Measurements from ENCODE around the gene CREB5.

- no peak for TF ChIP-seq MAX (IDR thresholded peaks at IDR 0.05)
- TF ChIP-seq RAD21 (IDR thresholded peaks at IDR 0.05; ENCODE audit: low read depth) = no peak
- no peak for TF ChIP-seq EP300 (IDR thresholded peaks at IDR 0.05; ENCODE audit: borderline replicate concordance)
- no peak for TF ChIP-seq CREB1 (IDR thresholded peaks at IDR 0.05; ENCODE audit: low read depth)
- TF ChIP-seq REST (IDR thresholded peaks at IDR 0.05; ENCODE audit: low read depth) = no peak
- no peak for TF ChIP-seq YY1 (IDR thresholded peaks at IDR 0.05; ENCODE audit: low read depth)
- no peak for TF ChIP-seq TEAD4 (IDR thresholded peaks at IDR 0.05)
Measured at GRCh38 chr7:28551331-28551730, 139.0 kb downstream of the CREB5 start.
